ENCODE measurements around the gene HIBADH. TPM values are rescaled to one million over a fixed set of nuclear protein-coding genes. Genes with fewer than 3 reads are reported as not detected.

Gene HIBADH
- total and polyA plus RNA-seq, 2 of the 4 experiments (the other 2 are of a cell fraction): 36.6 to 52.5 TPM

DNA sequence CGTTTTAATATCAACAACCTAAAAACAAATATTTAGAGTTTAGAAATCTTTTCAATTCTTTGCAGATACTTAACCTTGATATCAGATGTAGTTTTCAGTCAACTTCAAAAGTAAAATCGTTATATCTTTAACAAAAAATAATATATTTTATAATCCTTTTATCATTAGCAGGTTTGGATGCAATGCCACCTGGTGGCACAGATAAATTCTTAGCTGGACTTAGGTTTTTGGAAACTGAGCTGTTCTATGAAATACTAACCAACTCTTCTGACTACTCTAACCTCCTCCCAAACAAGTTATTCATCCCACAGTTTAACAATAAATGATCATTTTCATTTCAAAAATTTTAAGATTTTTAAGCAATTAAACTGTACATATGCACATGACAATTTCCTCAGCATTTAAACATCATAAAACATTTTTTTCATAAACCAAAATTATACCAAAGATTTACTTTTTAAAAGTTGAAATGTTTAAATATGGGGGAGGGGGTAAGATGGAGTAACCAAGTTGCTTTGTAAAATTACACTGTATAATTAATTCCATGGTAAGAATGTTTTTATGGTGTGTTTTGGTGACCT is 56.9 kb downstream of the HIBADH start:
- Histone ChIP-seq H3K27ac (ENCODE audit: insufficient read depth, low read length) (no peak overlapping the region), H3K4me3 (ENCODE audit: insufficient read depth, low read depth, low read length) (no peak overlapping the region), H3K23ac (ENCODE audit: low read depth, low read length) (no peak overlapping the region), H3K9me1 (ENCODE audit: insufficient read depth, low read length) (0 out of 2 replicates have a peak, but pooled peaks cover 4% of the 10 kb centered on the region), H3K79me1 (ENCODE audit: low read depth in 1 of 2, low read length in 2 of 2) (no peaks in the 10 kb centered on the region; a peak in 1 of 4 replicates), H3K36me3 (ENCODE audit: control insufficient read depth, insufficient read depth, low read length) (no peaks in the 10 kb centered on the region), H2BK20ac (ENCODE audit: low read depth, low read length) (no peak overlapping the region), H3K9me3 (ENCODE audit: control insufficient read depth, insufficient read depth, low read length) (no peaks in the 10 kb centered on the region), H4K20me1 (ENCODE audit: insufficient read depth, low read length) (no peaks in the 10 kb centered on the region), H3K14ac (replicated peaks; ENCODE audit: low read depth, low read length) (no peak overlapping the region), H2AK9ac (replicated peaks; ENCODE audit: low read depth, low read length, poor library complexity) (no peak overlapping the region), H2BK15ac (ENCODE audit: low read depth, low read length) (no peak overlapping the region), H3K56ac (ENCODE audit: extremely low read depth, insufficient read depth, low read length) (peak overlapping the region; percentile 32; the same call in 1 of the 2 replicates), H3K4ac (ENCODE audit: low read depth, low read length) (no peak overlapping the region), H2BK5ac (ENCODE audit: low read depth, low read length, poor library complexity, severe bottlenecking) (no peak overlapping the region), H3K4me2 (ENCODE audit: low read depth, low read length) (peak overlapping the region; percentile 70; the same call in 1 of the 2 replicates), H2BK120ac (ENCODE audit: low read depth, low read length) (no peak overlapping the region), H2AK5ac (ENCODE audit: low read depth, low read length) (no peak overlapping the region), H4K8ac (ENCODE audit: low read depth in 2 of 2, low read length in 2 of 2) (no peak overlapping the region), H3K18ac (ENCODE audit: low read depth, low read length) (no peak overlapping the region), H2AFZ (replicated peaks; ENCODE audit: low read length, poor library complexity) (no peak overlapping the region), H3K9ac (ENCODE audit: low read depth, low read length) (no peak overlapping the region), H4K5ac (ENCODE audit: low read depth, low read length) (no peak overlapping the region), H4K91ac (ENCODE audit: insufficient read depth, low read depth, low read length) (no peak overlapping the region), H3K27me3 (ENCODE audit: control insufficient read depth, insufficient read depth, low read length) (no peaks in the 10 kb centered on the region), H3K4me1 (ENCODE audit: control insufficient read depth, insufficient read depth, low read length) (peaks cover 6% of the 10 kb centered on the region)
- in situ Hi-C loops (cut with MboI; ENCODE audit: low sequenced_read_pairs): no loop called here
- TF ChIP-seq, protein P1, sequence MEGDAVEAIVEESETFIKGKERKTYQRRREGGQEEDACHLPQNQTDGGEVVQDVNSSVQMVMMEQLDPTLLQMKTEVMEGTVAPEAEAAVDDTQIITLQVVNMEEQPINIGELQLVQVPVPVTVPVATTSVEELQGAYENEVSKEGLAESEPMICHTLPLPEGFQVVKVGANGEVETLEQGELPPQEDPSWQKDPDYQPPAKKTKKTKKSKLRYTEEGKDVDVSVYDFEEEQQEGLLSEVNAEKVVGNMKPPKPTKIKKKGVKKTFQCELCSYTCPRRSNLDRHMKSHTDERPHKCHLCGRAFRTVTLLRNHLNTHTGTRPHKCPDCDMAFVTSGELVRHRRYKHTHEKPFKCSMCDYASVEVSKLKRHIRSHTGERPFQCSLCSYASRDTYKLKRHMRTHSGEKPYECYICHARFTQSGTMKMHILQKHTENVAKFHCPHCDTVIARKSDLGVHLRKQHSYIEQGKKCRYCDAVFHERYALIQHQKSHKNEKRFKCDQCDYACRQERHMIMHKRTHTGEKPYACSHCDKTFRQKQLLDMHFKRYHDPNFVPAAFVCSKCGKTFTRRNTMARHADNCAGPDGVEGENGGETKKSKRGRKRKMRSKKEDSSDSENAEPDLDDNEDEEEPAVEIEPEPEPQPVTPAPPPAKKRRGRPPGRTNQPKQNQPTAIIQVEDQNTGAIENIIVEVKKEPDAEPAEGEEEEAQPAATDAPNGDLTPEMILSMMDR (conservative IDR thresholded peaks at IDR 0.05; ENCODE audit: low read depth, low read length): peak; percentile 51
- TF ChIP-seq SMC3 (IDR thresholded peaks at IDR 0.05; ENCODE audit: low read depth, low read length) (peak; percentile 41; the same call in 1 of the 2 replicates), RAD21 (IDR thresholded peaks at IDR 0.05; ENCODE audit: low read length) (peak; percentile 45), RCOR1 (IDR thresholded peaks at IDR 0.05; ENCODE audit: insufficient replicate concordance, low read length) (no peak), MAZ (IDR thresholded peaks at IDR 0.05; ENCODE audit: borderline replicate concordance, low read depth, low read length) (no peak), MXI1 (IDR thresholded peaks at IDR 0.05; ENCODE audit: borderline replicate concordance, low read depth, low read length) (no peak), CEBPB (IDR thresholded peaks at IDR 0.05; ENCODE audit: low read depth, low read length) (no peak), FOS (IDR thresholded peaks at IDR 0.05; ENCODE audit: low read depth, low read length) (no peak), POLR2A (IDR thresholded peaks at IDR 0.05; ENCODE audit: low read depth, low read length) (no peak), BHLHE40 (IDR thresholded peaks at IDR 0.05; ENCODE audit: low read depth, low read length) (no peak)
- TF ChIP-seq, protein P2, sequence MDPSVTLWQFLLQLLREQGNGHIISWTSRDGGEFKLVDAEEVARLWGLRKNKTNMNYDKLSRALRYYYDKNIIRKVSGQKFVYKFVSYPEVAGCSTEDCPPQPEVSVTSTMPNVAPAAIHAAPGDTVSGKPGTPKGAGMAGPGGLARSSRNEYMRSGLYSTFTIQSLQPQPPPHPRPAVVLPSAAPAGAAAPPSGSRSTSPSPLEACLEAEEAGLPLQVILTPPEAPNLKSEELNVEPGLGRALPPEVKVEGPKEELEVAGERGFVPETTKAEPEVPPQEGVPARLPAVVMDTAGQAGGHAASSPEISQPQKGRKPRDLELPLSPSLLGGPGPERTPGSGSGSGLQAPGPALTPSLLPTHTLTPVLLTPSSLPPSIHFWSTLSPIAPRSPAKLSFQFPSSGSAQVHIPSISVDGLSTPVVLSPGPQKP (IDR thresholded peaks at IDR 0.05; ENCODE audit: borderline replicate concordance, low read depth, low read length): no peak
- POLR2A ChIA-PET (ENCODE audit: unreplicated experiment): interaction anchor here (0.7 kb wide), 1 partner anchor 524 kb away, joined by 3 read pairs; no protein-coding TSS in a partner anchor
- dilution Hi-C loops (cut with HindIII; ENCODE audit: low sequenced_read_pairs, unreplicated experiment): no loop called here
- DNase-seq (peak; percentile 52), ATAC-seq (ENCODE audit: low read depth) (peak; percentile 68)
- WGBS, 2 experiments (ENCODE audit: extremely low coverage in 2 of 2, insufficient read length in 1 of 2): 100% methylated on average over 1 of the region's 2 CpGs; no CpG with 5 or more reads in 1 of the 2 experiments
- intact Hi-C loops (cut with micrococcal nuclease): loop anchor here (10.0 kb wide), 1 partner anchor 169 kb away; no protein-coding TSS in a partner anchor
- CTCF ChIA-PET: interaction anchor here (0.5 to 2.4 kb wide), 8 partner anchors 10 to 410 kb away, joined by 3 to 7 read pairs (median 4); no protein-coding TSS in a partner anchor
- BruUV-seq (replicated peaks): no TSS peak

All from IMR-90 (cell line).